ENCODE data around the gene AKR1C1.
"Not testable (repeated sequence)": the region's sequence is repeated elsewhere in the genome, so short reads cannot be mapped to it uniquely, and the experiment has no call there.

The AKR1C1 gene

DNA sequence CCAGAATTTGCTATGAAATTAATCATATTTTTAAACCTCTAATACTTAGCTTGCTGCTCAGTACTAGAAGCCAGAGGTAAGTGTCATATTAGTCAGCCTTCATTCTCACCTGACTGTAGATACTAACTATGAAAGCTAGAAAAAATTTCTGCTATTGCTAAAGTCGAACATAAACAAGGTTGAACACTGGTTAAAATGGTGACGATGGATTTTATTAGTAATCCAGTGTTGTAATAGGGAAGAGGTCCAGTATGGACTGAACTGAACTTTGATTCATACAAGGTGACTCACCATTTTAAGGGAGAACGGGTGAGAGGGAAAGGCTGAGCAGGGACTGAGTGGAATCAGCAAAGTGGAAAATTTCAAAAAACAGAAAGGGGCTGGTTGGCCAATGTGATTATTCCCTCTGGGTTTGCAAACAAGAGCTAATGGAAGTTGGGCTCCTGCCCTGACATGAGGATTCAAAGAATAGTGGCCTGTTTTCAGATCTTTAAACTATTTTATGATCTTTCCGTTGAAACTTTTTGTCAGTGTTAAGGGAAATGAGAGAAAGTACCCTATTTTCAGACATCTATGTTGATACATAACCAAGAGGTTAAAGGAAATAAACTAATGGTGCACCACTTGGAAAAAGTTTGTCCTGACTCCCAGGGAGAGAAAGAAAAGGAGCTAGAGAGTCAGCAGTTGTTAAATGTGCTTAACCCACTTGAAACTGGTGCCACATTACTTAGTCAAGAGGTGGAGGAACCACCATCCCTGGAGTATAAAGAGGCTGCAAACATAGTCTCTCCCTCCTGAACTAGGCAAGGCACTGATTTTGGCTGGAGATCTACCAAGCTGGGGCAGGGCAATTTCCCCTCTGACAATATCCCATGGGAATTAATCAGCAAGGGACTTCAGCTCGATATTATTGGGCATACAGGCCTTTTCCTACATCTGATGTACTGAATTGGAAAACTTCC, 15.3 kb upstream of the AKR1C1 start:
- no peak for DNase-seq

DNA sequence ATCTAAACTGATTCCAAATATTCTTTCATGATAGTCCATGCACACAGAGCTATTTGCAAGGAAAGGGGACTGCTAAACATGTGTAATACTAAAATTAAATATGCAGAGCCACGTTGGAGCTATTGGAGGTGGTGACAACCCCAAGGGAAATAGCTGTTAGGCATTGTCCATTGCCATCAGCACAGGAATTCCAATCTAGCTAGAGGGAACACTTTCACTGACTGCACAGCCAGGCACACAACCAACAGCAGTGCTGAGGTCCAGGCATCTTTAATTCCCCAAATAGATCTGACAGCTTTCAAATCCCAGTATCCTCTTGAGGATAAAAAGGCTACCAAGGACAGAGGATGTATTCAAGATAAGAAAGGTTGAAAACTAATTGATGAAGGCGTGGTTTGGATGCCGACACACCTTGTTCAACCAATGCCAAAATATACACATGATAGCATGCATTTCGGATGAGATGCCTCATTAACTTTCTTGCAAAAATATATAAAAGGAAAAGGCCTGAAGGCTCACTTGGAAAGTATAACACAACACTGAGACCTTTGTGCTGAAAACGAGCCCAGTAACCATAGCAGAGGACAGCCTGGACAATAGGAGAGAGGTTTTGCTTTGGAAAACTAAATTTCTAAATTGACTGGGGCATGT, 11.6 kb upstream of the AKR1C1 start:
- DNase-seq, result not testable (repeated sequence)

- DNase-seq, result no peak
These were observed 9.8 kb upstream of the AKR1C1 start for GRCh38 chr10:4953405-4953804.

DNA sequence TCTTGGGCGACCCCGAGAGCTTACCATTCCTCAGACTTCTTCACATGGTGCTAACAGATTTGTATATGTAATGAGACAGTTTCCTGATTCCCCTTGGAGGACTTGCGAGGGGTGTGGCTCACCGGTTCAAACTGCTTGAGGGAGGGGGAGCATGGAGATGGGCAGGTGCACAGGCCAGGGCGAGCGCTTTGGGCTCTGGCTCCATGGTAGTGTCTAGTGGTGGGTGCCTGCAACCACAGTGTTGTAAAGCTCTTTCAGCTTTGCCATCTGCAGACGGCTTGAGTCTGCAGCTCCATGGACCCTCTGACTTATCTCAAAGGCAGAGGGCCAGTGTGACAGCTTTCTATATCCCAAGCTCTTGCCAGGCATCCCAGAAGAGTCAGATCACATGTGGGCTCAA, 7.1 kb upstream of the AKR1C1 start:
- not testable (repeated sequence) for DNase-seq

GRCh38 chr10:4956955-4957645, 6.1 kb upstream of the AKR1C1 start:
- DNase-seq, result not testable (repeated sequence)

DNA sequence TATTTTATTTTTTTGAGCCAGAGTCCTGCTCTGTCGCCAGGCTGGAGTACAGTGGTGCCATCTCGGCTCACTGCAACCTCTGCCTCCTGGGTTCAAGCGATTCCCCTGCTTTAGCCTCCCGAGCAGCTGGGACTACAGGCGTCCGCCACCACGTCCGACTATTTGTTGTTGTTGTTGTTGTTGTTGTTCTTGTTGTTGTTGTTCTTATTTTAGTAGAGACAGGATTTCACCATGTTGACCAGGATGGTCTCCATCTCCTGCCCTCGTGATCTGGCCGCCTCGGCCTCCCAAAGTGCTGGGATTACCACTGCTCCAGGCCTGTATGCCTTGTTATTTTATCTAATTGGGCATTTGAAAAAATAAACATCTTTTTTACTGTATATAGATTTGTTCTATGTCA, 1.7 kb upstream of the AKR1C1 start:
- not testable (repeated sequence) for DNase-seq

DNA sequence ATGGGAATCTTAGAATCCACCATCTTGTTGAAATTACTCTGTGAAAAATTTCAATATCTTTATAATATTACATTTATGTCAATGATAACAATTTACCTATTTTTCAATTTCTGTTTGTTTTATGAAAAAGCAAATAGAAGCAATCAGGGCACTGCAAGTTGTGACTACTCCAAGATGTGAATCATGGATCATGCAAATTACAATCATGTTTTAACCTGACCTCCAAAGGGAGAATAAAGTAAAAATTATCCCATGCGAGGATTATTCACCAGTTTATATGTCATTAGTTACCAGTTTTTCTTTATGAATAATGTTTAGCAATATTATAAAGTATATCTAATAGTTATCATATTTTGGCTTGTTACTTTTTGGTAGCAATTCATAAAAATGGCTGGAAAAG, 907 bp upstream of the AKR1C1 start:
- DNase-seq, result not testable (repeated sequence)

DNA sequence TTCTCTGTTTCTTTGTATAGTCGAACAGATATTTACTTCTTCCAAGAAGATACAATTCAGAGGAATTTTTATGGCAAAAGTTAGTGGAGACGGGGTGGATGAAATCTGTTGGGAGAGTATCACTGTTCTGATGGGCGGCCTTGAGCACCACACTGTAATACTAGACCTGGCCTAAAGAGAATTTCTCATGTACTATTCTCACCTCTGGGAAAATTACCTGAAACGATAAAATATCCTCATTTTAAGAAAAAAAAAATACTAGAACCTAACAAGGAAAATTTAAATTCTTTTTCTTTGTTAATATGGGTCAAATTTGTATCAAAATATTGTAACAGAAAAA, 570 bp downstream of the AKR1C1 start:
- not testable (repeated sequence) for DNase-seq

GRCh38 chr10:4965763-4966162, 2.5 kb downstream of the AKR1C1 start:
- DNase-seq, result not testable (repeated sequence)

DNA sequence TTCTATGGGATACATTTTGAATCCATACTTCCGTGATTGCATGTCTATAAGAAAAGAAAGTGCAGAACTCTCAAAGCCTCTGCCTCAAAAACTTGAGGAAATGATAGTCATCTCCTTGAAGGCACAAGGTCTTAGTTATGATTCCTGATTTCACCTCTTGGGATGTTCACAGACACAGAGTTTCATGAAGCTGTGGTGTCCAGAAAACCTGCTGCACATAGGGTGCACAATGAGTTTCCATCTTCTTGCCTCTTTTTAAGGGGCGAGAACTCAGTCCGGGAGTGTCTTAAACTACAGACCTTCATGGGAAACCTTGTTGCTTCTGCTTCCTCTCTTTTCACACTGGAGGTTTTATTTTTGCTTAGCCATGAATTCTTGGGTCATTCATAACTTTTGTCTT, 4.0 kb downstream of the AKR1C1 start:
- not testable (repeated sequence) for DNase-seq

- not testable (repeated sequence) for DNase-seq
These were observed 6.1 kb downstream of the AKR1C1 start for GRCh38 chr10:4969289-4969688.

- not testable (repeated sequence) for DNase-seq
These were observed 7.1 kb downstream of the AKR1C1 start for GRCh38 chr10:4970362-4970761.

- not testable (repeated sequence) for DNase-seq
These were observed 9.3 kb downstream of the AKR1C1 start for GRCh38 chr10:4972369-4973142.

GRCh38 chr10:4973294-4973693, 10.1 kb downstream of the AKR1C1 start:
- DNase-seq, result not testable (repeated sequence)

- not testable (repeated sequence) for DNase-seq
These were observed 11.2 kb downstream of the AKR1C1 start for GRCh38 chr10:4974400-4974799.

DNA sequence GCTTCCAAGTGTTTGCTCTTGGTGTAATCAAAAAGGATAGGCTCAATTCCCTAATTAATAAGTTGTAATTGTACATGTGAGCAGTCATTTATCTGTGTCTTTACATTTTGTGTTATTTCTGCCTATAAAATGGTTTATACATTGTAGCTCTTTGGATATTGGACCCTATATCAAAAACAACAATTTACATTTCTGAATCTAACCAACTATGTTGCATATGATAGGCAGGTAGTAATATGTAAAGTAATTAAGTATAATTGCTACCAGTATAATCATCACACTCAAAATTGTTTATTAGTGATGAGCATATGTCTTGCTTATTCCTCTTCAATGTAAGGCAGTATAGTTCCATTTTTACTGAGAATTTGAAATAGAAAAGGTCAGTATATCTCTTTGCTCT, 13.8 kb downstream of the AKR1C1 start:
- DNase-seq, result no peak

- DNase-seq, result no peak
These were observed 15.7 kb downstream of the AKR1C1 start for GRCh38 chr10:4978870-4979269.

- DNase-seq, result no peak
These were observed 17.6 kb downstream of the AKR1C1 start for GRCh38 chr10:4980793-4981192.

GRCh38 chr10:4981722-4982471, 18.7 kb downstream of the AKR1C1 start:
- DNase-seq, result no peak

- DNase-seq, result no peak
These were observed 19.6 kb downstream of the AKR1C1 start for GRCh38 chr10:4982764-4983226.

DNA sequence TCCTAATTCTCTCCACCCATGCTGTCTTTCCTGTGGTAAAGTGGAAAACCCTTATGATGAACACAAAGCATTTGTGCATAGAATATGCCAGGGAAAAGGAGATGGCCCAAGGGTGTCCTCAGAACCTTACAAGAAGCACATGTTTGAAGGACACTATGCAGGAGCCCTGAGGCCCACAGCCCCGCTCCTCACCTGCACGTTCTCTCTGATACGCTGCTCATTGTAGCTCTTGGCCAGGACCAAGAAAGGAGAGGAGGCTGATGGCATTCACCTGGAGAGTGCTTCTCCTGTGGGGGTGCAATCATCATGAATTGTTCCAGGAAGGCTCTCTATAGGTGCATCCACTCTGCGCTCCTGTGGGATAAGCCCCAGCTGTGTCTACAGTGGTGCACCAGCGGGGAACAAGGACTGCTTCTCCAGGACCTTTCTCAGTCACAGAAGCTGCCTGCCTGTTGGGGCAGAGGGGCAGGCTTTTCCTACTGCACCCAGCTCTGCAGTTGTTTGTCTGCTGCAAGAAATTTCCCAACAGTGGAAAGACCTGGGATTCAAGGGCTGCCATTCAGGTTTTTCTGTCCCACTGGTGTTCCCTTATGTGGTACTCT, 20.5 kb downstream of the AKR1C1 start:
- DNase-seq, result no peak
